H54 (cell line): Measurements from ENCODE around the gene CBFA2T3.

ENCODE experiments used
- DNase-seq: peaks from one replicate; pipeline ENCODE4 v3.0.0; 2011; ENCODE audit warnings: low spot score, mixed read lengths; ENCODE audit not compliant: insufficient read length
- FAIRE-seq: peaks from 3 replicates; lab custom pipeline; 2011; peaks lifted over from hg19 to GRCh38; lab: Jason Lieb, UNC
- POLR2A ChIP-seq: IDR thresholded peaks from 2 replicates; pipeline ENCODE4 v1.6.1; 2011; ENCODE audit warnings: low read depth, mild to moderate bottlenecking, low read length

CBFA2T3 gene

DNA sequence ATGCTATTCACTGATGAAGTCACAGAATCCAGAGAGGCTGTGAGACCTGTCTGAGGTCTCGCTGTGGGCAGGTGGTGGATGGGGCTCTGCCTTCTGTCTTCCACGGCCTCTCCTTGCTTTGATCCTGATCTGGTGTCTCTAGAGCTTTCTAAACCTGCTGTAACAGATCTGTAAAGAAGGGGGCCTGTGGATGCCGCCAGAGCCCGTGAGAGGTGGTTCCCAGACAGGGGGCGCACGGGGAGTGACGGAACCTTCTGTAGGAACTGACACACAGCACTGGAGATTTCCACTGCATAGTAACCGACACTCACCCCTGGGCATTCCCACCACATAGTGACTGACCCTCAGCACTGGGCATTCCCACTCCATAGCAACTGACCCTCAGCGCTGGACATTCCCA, 16.0 kb downstream of the CBFA2T3 start:
- DNase-seq (no peak), FAIRE-seq (no peak)
- no peak for TF ChIP-seq POLR2A

DNA sequence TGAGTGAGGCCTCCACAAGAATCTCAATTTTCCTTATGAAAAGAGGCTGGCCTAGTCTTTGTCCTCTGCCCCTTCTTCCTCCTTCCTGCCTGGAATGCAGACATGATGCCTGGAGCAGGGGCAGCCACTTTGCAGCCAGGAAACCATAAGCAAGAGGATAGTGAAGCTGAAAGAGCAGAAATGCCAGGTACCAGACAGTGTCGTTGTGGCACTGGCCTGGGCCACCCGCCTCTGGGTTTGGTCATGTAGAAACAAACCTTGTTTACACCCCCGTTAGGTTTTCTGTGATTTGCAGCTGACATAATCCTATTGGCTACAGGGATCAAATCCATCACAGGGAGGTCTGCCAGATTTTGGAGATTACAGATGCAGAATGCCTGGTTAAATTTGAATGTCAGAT, 16.5 kb downstream of the CBFA2T3 start:
- FAIRE-seq (no peak), DNase-seq (no peak)
- TF ChIP-seq POLR2A: no peak

DNA sequence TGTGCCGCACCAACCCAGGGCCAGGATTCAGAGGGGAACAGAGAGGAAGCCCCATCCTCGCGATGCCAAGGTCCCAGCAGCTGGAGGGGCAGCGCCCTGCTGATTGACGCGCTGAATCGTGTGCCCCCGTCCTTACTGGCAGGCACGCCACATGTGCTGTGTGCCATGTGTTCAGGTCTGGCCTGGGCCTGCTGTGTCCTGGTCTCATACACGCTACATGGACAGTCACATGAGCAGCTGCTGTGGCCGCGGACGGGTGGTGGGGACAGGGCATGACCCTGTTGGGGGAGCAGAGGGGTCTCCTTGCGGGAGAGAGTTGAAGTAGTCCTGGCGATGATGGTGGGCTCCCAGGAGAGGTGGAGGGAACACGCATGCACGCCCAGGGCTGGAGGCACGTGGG, 18.0 kb downstream of the CBFA2T3 start:
- no peak for TF ChIP-seq POLR2A

DNA sequence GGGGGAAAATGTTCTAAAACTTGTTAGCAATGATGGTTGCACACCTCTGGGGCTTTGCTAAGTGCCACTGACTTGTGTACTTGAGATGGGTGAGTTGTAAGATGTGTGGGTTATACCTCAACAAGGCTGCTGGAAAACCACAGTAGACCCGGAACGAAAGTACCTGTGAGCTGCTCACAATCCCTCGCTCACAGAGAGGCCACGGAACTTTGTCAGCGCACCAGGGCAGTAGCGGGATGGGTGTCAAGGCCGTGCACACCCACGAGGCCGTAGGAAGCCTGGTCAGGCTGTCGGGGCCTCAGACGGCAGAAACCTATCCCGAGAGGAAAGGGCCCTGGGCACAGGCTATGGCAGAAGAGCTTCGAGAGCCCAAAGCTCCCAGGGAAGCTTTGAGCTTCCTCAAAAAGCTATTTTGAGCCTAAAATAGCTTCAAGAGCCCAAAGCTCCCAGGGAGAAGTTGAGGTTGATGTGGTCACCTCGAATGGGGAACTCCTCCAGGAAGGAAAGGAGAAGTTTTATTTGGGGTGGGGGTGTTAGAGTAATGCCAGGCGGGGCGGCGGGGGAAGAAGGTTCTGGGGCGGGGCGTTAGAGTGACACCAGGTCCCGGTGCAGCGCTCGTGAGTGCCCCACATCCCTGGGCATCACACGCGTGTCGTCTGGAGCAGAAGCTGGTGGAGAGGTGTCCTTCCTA, 19.0 kb downstream of the CBFA2T3 start:
- FAIRE-seq: no peak
- no peak for TF ChIP-seq POLR2A
- no peak for DNase-seq

More for the DNA sequence above, 18.0 kb downstream of the CBFA2T3 start:
- FAIRE-seq (no peak), DNase-seq (no peak)

DNA sequence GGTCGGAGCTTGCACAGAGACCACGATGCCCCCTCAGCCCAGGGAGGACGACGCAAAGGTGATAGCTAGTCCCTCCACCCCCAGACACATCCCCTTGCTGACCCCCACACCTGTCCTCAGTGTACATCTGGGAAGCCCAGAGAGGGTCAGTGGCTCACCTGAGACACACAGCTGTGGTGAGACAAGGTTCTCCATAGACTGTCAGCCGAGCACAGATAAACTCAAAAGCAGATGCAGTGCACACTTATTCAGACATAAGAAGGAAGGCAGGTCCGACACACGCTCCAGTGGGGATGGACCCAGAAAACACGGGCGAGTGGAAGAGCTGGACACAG, 19.6 kb downstream of the CBFA2T3 start:
- FAIRE-seq (no peak), DNase-seq (no peak)
- TF ChIP-seq POLR2A: no peak

DNA sequence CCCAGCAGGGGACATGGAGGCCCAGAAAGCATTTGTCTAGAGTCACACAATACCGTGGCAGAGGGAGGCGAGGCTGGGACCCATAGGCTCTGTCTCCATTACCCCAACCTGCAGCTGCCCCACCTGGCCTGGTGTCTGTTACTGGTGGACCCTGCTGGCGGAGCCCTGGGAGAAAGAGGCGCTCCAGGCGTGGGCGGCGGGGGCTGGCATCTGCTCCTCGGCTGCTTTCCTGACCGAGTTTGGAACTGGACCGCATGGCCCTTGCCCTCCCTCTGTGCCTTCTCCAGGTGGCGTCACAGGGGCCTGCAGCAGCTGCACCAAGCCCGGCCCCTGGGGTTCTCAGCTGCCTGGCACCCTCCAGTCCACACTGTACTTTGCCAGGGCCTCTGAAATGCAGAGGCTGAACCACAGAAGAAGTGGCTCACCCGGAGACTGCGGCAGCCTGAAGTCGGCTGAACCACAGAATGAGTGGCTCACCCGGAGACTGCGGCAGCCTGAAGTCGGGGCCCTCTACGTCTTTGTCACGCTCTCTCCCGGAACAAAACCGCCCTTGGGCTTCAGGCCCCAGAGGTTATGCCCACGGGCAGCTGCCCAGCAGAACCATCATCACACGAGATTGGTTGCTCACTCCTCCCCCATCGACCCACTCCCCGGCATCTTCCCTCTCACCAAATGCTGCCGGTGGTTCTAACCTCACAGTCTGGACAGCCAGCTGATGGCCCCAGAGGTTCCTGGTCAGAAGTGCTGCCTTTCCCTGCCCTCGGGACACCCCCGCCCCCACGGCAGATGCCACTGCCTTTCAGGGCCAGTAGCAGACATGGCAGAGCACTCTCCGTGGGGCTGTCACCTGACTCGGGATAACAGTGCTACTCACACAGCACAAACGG, 20.2 kb downstream of the CBFA2T3 start:
- no peak for DNase-seq
- no peak for FAIRE-seq
- no peak for TF ChIP-seq POLR2A

DNA sequence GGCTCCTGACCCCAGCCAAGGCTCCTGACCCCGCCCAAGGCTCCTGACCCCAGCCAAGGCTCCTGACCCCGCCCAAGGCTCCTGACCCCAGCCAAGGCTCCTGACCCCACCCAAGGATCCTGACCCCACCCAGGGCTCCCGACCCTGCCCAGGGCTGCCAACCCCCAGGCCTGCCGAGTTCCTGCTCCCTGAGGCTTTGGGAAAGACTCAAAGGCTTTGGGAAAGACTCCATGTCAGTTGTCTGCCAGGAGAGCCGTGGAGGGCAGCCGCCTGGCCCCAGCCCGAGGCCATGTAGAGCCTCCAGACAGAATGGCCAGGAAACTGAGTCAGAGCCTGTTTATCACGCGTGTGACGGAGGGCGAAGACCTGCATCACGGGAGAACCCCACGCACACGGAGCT, 21.1 kb downstream of the CBFA2T3 start:
- no peak for FAIRE-seq
- TF ChIP-seq POLR2A: no peak
- DNase-seq: no peak

DNA sequence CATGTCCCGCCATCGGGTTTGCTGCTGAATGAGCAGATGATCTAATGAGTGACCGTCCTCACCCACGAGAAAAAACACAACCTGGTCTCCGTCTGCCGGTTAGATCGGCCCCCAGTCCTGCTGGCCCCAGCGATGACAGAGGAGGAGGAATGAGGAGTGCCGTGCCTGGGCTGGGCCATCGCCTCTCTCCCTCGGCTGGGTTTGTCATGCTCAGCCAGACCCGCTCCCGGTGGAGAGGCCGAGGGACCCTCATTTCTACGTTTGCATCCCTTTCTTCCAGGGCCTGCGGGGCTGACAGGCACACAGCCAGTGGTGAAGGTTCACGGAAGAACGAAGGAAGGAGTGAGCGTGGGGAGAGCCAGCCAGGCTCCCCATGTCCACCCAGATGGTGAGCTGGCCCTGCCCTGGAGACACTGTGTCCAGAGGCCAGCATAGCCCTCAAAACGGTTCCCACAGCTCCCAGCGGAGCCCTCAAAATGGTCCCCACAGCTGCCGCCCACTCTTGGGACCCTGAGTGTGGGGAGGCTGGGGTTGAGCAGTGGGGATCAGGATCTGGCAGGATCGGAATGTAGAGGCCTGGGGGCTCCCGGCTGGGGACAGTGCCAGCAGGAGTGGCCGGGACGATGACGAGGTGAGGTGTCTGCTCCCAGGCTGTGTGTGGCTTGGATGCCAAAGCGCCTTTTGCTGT, 23.9 kb downstream of the CBFA2T3 start:
- TF ChIP-seq POLR2A: no peak
- DNase-seq (no peak), FAIRE-seq (no peak)

DNA sequence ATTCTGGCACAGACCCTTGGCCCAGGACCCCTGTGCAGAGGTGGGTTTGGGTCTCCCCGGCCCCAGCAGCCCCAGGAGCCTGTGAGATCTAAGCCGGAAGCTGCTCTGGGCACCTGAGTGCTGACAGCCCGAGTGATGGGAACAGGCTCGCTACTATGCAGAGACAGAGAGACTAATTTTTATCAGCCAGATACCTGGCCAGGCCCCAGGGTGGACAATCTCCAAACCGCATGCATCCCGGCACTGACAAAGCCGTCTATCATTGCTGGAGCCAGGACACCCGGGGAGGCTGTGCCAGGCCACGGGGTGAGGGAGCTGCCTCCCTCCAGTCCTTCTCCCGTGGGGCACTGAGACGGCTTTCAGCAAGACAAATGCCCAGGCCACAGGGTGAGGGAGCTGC, 25.0 kb downstream of the CBFA2T3 start:
- no peak for DNase-seq
- no peak for FAIRE-seq
- TF ChIP-seq POLR2A: no peak

DNA sequence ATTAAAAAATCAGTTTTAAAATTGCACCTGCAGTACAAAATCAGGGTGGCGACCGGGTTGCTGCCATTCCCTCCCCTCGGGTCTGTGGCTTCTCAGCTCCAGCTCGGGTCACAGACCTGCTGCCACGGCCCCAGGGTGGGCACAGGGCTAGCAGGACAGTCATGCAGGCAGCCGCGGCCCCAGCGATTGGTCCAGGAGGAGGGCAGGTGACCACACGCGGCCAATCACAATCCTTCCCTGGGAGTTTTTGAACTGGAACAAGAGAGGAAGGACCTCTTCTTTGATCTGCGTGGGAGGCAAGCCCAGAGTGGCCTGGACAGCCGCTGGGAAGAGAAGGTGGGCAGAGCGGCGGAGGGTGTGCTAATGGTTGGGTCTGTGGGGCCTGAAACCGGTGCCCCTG, 25.5 kb downstream of the CBFA2T3 start:
- DNase-seq (no peak), FAIRE-seq (no peak)
- TF ChIP-seq POLR2A: no peak

DNA sequence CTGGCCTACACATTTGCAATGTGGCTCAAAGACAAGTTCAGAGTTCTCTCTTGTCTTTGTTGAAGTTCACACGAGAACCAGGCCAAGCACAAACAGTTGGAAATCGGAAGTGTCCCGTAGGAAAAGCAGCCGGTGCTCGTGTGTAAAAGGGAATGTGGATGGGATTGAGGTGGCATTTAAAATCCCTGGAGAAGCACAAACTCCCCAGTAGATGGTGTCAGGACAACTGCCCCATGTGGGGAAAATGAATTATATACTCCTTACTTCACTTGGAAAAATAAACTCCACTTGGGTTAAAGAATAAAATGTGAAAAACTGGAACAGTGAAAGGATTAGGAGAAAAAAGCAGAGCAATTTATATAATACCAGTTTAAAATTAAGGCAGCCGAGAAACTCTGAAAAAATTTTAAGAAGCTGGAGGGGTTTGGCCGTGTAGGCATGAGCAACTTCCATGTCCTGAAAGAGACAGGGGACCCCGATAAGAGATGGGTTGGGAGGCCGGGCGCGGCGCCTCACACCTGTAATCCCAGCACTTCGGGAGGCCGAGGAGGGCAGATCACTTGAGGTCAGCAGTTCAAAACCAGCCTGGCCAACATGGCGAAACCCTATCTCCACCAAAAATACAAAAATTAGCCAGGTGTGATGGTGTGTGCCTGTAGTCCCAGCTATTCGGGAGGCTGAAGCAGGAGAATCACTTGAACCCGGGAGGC, 28.1 kb downstream of the CBFA2T3 start:
- DNase-seq (no peak), FAIRE-seq (no peak)
- TF ChIP-seq POLR2A: no peak

DNA sequence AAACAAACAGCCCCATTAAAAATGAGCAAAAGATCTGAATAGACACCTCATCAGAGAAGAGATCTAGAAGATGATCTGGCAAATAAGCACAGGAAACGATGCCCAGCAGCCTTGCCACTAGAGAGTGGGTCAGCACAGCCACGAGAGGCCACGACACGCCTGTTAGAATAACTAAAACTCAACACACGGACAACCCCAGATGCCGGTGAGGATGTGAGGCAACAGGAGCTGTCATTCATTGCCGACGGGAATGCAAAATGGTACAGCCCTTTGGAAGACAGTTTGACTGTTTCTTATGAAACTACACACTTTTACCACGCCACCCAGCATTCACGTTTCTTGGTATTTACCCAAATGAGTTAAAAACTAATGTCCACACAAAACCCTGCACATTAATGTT, 31.5 kb downstream of the CBFA2T3 start:
- FAIRE-seq (no peak), DNase-seq (no peak)

DNA sequence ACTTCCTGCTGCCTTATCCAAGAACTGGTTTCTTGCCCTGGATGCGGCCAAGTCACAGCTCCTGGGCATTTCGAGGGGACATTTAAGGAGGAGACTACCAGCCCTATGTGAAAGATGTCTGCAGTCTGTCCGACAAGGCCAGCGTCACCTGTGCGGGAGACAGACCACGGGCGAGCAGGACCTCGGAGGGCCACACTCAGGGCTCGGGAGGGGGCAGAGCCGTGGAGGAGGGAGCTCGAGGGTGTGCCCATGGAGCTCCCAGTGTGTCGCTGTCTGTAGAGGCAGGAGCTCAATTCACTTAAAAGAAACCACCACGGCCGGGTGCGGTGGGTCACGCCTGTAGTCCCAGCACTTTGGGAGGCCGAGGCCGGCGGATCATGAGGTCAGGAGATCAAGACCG, 33.3 kb downstream of the CBFA2T3 start:
- no peak for DNase-seq
- FAIRE-seq: no peak
- TF ChIP-seq POLR2A: no peak

More for the DNA sequence above, 31.5 kb downstream of the CBFA2T3 start:
- no peak for TF ChIP-seq POLR2A
